GM18861 (cell line): ENCODE results near the gene NAA80.

Experiments used
- ATAC-seq: cut with Tn5 transposase; IDR thresholded peaks from one replicate; pipeline ENCODE4 v1.9.1; 2021; ENCODE audit not compliant: unreplicated experiment

NAA80 gene, protein sequence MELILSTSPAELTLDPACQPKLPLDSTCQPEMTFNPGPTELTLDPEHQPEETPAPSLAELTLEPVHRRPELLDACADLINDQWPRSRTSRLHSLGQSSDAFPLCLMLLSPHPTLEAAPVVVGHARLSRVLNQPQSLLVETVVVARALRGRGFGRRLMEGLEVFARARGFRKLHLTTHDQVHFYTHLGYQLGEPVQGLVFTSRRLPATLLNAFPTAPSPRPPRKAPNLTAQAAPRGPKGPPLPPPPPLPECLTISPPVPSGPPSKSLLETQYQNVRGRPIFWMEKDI

DNA sequence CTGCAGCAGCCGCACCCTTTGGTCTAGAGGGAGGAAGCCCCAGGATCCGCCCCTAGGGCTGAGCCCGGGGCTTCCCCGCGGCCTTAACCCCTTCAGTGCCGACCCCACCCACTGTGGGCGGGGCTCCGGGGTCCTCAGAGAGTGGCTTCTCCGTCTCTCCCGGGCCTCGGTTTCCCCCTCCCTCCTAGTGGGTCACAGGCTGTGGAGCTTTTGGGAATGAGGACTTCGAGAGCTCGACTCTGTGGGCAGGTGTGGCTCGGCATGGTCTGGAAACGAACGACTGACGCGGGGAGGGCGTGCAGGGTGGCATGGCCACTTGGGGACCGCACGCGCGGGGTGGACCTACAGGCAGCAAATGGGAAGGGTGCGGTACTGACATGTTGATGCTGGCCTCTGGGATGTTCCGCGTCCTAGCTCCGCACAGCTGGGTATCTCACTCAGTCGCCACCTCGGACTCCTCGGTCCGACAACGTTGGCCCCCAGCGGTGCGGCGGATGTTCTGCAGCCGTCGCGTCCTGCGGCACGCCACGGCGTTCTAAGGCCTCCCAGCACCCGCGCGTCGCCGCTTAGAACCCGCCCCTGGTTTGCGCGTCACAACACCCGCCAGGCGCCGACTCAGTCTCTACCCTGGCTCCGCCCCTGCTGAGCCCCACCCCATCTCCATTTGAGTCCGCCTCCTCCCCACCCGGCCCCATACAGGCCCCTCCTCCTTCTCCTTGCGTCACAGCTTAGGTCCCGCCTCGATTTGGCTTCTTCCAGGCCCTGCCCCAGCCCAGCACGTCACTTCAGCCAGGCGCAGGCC is at the start of gene NAA80, which contains the start of gene HYAL3:
Gene NAA80 (minus strand): TSS at position 570 of the 802 bp plus-strand sequence. CDS start 1,942 bp downstream, outside the sequence.
Gene HYAL3 (minus strand): TSS at position 570 of the 802 bp plus-strand sequence. CDS start 3,803 bp downstream, outside the sequence.
- peak; percentile 71 for ATAC-seq

DNA sequence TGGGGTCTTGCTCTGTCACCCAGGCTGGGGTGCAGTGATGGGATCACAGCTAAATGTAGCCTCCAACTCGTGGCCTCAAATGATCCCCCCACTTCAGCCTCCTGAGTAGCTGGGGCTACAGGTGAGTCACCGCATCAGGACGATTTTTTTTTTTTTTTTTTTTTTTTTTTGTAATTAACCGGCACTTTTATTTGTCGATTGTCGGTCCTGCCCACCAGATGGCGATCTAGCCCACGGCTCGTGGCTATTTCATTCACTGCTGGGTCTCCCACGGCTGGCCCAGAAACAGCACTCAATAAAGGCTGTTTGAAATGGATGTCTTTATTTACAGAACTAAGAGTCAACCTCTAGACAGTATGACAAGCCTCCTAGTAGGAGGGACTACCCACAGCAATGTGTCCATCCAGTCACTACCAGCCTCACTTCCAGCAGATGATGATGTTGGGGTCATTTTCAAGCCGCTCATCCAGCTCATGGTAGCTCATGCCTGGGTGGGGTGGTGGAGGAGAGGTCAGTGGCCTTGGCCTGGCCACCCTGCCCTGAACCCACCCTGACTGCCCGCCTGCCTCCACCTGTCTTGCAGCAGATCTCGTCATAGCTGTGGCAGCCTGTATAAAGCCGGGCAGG is 48.1 kb upstream of the NAA80 start:
- no peak for ATAC-seq

DNA sequence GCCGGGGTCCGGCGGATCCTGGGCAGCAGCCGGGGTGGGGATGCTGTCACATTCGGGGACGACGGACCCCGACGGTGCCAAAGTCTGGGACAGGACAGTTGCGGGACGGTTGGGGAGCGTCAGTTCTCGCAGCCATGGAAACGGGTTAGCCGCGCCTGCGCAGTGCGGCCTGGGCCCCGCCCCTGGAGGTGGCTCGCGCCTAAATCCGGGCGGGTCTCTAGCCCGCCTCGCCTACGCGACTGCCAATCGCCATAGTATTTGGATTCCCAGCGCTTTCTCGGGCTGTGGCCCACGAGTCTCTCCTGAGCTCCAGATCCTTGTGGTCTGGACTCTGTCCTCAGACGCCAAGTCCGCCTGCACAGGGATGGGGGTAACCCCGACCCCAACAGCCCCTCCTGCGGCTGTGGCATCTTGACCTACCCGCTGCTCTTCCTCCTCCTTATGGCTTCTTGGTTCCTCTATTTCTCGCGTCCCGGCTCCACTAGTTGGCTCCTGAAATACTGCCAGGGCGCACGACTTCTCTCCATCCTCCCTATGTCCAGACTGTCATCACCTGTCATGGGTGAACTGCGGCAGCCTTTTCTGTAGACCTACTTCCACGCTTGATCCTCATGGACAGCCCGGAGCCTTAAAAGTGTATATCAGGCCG is 46.5 kb upstream of the NAA80 start, which contains the start of gene ZMYND10:
Gene ZMYND10 (minus strand): TSS at position 147 of the 649 bp plus-strand sequence. CDS start 153 bp downstream, outside the sequence.
- no peak for ATAC-seq

DNA sequence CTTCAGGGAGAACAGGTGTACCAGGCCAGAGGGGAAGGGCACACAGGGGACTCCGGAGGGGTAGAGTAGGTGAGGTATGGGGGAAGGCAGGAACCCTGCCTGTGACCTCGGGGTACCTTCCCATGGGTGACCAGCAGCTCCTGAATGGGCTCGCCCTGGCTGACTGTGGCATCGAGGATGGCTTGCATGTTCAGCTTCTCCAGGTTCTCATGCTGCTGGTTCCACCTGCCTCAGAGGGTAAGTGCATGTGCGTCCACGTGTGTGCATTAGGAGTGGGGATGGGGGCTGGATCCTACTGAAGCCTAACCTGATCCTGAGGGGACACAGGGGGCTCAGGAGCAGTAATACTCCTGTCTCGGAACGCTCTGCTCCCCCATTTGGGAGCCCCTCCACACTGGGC is 45.8 kb upstream of the NAA80 start:
- ATAC-seq = no peak

DNA sequence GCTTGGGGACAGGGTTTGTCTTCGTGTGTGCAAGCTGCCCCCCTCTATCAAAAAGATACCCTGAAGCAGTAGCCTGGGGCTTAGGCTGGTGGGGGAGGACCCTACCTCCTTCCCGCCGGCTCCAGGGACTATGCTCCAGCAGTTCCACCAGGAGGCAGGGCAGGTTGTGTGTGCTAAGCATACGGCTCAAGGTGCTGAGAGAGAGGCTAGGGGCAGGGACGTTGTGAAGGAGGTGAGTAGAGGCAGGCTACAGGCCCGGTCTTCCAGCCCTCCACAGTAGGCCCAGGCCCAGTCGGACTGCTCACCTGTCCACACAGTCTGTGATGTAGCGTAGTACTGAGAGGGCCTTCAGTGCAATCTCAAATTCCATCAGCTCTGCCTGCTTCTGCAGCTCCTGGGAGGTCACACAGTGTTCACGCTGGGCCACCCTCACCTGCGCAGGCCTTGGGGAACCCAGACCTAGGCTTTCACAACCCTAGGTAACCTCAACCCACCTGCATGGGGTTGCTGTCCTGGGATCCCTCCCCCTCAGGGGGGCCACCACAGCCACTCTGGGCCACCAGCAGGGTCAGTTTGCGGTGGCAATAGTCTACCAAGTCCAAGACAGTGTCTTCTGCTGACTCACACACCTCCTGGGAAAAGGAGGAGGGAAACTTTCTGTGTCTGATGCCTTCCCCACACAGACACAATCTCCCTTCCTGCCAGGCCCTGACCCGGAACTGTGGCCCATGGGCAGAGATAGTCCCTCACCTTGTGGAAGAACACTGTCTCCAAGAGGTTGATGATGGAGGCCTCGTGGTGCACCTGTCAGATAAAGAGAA is 43.8 kb upstream of the NAA80 start:
- no peak for ATAC-seq

GRCh38 chr3:50341996-50342650 is 42.9 kb upstream of the NAA80 start:
- ATAC-seq = no peak

GRCh38 chr3:50341537-50341936 is 42.3 kb upstream of the NAA80 start:
- ATAC-seq = no peak

- no peak for ATAC-seq
Measured at GRCh38 chr3:50340448-50341329, 41.5 kb upstream of the NAA80 start, which contains the start of gene RASSF1. Gene RASSF1, minus strand, starts transcription at chr3:50340836. Its CDS starts 31 bp downstream, at chr3:50340805.

DNA sequence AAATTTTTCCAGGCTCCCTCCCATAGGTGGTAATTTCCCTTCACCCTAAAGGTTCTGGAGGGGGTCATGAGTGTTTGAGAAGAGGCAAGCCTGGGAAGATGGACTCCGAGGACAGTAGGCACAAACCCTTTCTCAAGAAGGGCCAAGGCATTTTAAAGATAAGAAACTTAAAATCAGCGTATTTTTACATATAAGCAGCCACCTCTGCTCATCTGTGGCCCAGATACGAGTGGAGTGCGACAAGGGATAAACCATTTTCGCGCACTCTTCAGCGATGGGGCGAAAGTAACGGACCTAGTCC is 40.9 kb upstream of the NAA80 start:
- ATAC-seq = no peak

- ATAC-seq = no peak
Measured at GRCh38 chr3:50339485-50340146, 40.4 kb upstream of the NAA80 start.

DNA sequence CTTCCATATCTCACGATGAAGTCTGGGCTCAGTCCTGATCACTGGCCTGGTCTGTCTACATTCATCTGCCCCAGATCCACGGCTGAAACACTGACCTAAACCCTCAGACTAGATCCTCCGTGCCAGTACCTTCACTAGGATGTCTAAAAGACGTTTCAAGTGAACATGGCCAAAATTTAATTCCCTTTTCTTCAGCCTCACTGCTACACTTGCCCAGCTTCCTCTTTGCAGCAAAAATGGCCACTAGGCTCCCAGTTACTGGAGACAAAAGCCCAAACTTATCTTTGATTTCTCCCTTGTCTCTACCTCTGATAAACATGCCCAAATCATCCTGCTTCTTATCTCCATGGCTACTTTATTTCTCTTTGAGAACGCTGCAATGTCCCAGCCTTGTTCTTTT is 39.8 kb upstream of the NAA80 start:
- ATAC-seq = no peak

DNA sequence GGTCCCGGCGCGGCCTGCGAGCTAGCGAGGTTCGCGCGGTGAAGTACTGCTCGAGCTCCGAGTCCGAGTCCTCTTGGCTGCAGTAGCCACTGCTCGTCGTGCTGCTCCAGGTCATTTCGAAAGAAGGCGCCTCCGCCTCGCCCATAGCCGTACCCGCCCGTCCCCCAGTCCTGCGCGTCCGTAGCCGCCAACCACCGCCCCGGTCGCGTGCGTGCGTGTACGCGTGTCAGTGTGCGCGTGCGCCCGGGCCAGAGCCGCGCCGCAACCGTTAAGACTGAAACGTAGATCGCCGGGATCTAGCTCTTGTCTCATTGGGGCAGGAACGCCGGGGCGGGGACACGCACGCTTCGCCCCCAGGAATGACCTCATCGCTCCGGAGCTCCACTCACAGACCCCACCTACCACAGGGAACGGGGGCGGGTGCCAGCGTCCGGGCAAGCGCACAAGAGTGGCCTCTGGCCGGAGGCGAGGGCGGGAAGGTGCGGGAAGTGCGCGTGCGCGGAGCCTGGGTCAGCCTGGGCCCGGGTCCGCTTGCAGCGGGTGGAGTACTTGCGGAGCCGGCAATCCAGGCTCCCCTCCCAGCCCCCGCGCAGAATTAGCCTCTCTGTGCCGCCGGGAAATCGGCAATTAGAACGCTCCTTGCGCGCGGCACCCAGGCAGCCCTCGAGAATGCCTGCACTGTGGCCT is 38.1 kb upstream of the NAA80 start:
- peak; percentile 76 for ATAC-seq

DNA sequence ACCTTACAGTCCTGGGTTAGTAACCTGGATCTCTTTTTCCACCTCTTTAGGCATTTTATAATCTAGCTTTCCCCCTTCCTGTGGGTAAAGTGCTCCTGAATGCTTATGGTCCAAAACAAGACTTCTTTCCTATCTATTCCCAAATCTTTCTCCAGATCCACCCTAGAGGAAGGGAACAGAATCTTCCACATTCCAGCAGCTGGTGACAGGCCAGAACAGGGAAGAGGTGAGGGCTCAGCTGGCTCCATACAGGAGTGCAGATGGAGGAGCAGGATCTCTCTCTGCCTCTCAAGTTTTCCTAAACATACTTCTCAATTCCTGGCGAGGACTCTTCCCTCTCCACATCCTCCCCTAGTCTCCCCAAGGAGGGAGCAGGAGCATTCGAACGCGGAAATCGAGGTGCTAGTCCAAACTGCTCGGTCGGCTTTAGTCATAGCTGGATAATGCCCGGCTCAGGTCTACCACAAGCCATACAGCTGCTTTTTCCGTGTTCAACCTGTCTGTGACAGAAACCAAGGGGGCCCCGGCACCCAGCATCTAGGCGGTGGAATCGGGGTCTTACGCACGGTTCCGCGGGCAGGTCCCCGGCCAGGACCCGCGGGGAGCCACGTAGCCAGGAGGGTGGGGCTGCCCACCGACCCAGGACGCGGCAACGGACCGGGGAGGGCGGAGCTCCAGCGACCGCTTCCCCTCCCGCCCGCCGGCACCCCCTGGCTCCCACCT is 37.4 kb upstream of the NAA80 start:
- ATAC-seq = peak; percentile 17

- no peak for ATAC-seq
Measured at GRCh38 chr3:50334339-50335075, 35.3 kb upstream of the NAA80 start.

DNA sequence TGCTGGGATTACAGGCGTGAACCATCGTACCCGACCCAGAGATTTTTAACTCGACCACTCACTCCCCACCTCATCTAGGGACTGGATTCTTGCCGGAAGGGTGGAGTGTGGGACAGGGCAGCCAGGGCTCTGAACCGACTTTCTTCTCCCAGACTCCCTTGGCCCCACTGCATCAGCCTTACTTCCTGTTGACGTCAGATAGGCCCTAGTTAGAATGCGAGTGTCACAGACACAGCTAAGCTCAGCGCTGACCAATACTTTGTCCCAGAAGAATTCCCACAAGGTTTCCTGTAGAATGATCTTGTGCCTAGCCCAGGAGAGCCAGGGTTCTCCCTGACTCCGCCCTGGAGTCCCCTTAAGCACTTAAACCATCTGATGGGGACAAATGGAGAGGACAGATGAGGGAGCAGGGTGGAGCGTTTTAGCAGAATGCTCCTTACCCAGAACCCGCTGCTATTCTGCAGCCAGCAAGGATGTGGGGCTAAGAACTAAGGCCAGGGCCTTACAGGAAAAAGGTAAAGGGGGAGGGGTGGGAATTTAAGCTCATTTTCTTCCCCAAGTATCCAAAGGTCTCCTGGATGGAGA is 34.6 kb upstream of the NAA80 start:
- no peak for ATAC-seq

- no peak for ATAC-seq
Measured at GRCh38 chr3:50331364-50331907, 32.2 kb upstream of the NAA80 start.
